Measurements from ENCODE around the gene UCKL1. TPM values are rescaled to one million over a fixed set of nuclear protein-coding genes. Genes with fewer than 3 reads are reported as not detected.

UCKL1 gene
- total RNA-seq, 4 donors from 2014 or later = 16.6 to 31.0 (median 24.1) TPM

GRCh38 chr20:63951398-63952209 is 4.6 kb downstream of the UCKL1 start:
- 41% methylated on average over 8 of the region's 17 CpGs for WGBS
- intact Hi-C loops (cut with DNase I) = no loop called here
- TF ChIP-seq EP300 (IDR thresholded peaks at IDR 0.05) (no peak), CTCF (IDR thresholded peaks at IDR 0.05) (no peak), POLR2AphosphoS5 (IDR thresholded peaks at IDR 0.05) (peak in 1 of 2 donors; percentile 36), POLR2A (IDR thresholded peaks at IDR 0.05; ENCODE audit: low read depth) (no peak)
- Histone ChIP-seq H3K9me3 (no peaks in the 10 kb centered on the region), H3K27me3 (no peaks in the 10 kb centered on the region), H3K36me3 (peaks cover 0 to 11% (median under 1%) of the 10 kb centered on the region in 4 donors), H3K27ac (replicated peaks in 1 of 4) (peak overlapping the region; percentile 86 to 93 (median 88)), H3K4me3 (peak overlapping the region; percentile 5 to 37 (median 26)), H3K4me1 (peaks cover 87 to 92% (median 91%) of the 10 kb centered on the region in 4 donors)
- no peak for DNase-seq (ENCODE audit: extremely low spot score)

- Histone ChIP-seq H3K27ac (replicated peaks in 1 of 4) (peak overlapping the region; percentile 86 to 93 (median 88)), H3K4me3 (peak overlapping the region; percentile 5 to 37 (median 26)), H3K4me1 (peaks cover 92 to 99% (median 92%) of the 10 kb centered on the region in 4 donors), H3K9me3 (no peaks in the 10 kb centered on the region), H3K27me3 (no peaks in the 10 kb centered on the region), H3K36me3 (peaks cover 4 to 18% (median 8%) of the 10 kb centered on the region in 4 donors)
- WGBS = 70% methylated on average over 2 of the region's 20 CpGs
- TF ChIP-seq POLR2AphosphoS5 (IDR thresholded peaks at IDR 0.05) = no peak
- TF ChIP-seq CTCF (IDR thresholded peaks at IDR 0.05) = no peak
- no peak for TF ChIP-seq POLR2A (IDR thresholded peaks at IDR 0.05; ENCODE audit: low read depth)
- no peak for TF ChIP-seq EP300 (IDR thresholded peaks at IDR 0.05)
- intact Hi-C loops (cut with DNase I) = no loop called here
- DNase-seq (ENCODE audit: extremely low spot score) = no peak
Measured at GRCh38 chr20:63950701-63951397, 5.4 kb downstream of the UCKL1 start.

GRCh38 chr20:63947638-63948456 is 8.4 kb downstream of the UCKL1 start:
- peak overlapping the region in 3 of 4 donors; percentile 19 to 43 (median 28) for H3K4me3 ChIP-seq
- H3K27ac ChIP-seq (replicated peaks in 1 of 4) = peak overlapping the region; percentile 86 to 93 (median 88)
- H3K36me3 ChIP-seq = peaks cover 28 to 42% (median 38%) of the 10 kb centered on the region in 4 donors
- 12% methylated on average over 21 of the region's 27 CpGs for WGBS
- H3K27me3 ChIP-seq = no peaks in the 10 kb centered on the region
- peaks cover 77 to 88% (median 83%) of the 10 kb centered on the region in 4 donors for H3K4me1 ChIP-seq
- no peak for DNase-seq (ENCODE audit: extremely low spot score)
- TF ChIP-seq POLR2AphosphoS5 (IDR thresholded peaks at IDR 0.05) = peak; percentile 22 to 55
- TF ChIP-seq POLR2A (IDR thresholded peaks at IDR 0.05; ENCODE audit: low read depth) = no peak
- no peaks in the 10 kb centered on the region for H3K9me3 ChIP-seq
- intact Hi-C loops (cut with DNase I) = no loop called here

- Histone ChIP-seq H3K4me1 (peaks cover 77 to 87% (median 82%) of the 10 kb centered on the region in 4 donors), H3K9me3 (no peaks in the 10 kb centered on the region), H3K27me3 (no peaks in the 10 kb centered on the region), H3K36me3 (peaks cover 28 to 46% (median 45%) of the 10 kb centered on the region in 4 donors), H3K27ac (replicated peaks in 1 of 4) (peak overlapping the region; percentile 86 to 93 (median 88)), H3K4me3 (no peak overlapping the region)
- TF ChIP-seq POLR2A (IDR thresholded peaks at IDR 0.05; ENCODE audit: low read depth) (no peak), CTCF (IDR thresholded peaks at IDR 0.05) (no peak), POLR2AphosphoS5 (IDR thresholded peaks at IDR 0.05) (no peak), EP300 (IDR thresholded peaks at IDR 0.05) (no peak)
- DNase-seq (ENCODE audit: extremely low spot score) = no peak
- 85% methylated on average over 12 of the region's 15 CpGs for WGBS
- intact Hi-C loops (cut with DNase I) = no loop called here
Measured at GRCh38 chr20:63946986-63947637, 9.1 kb downstream of the UCKL1 start.
